Middle frontal gyrus (tissue), 1 donor: Measurements from ENCODE around the gene PLOD3.
A peak's percentile ranks its signal among the peaks of the same experiment; 100 is the strongest.

ENCODE experiments used
- DNase-seq: peaks from one replicate; pipeline ENCODE4 v3.0.0-alpha.2; 2015; ENCODE audit warnings: low spot score; ENCODE audit errors: extremely low spot score

Gene PLOD3

DNA sequence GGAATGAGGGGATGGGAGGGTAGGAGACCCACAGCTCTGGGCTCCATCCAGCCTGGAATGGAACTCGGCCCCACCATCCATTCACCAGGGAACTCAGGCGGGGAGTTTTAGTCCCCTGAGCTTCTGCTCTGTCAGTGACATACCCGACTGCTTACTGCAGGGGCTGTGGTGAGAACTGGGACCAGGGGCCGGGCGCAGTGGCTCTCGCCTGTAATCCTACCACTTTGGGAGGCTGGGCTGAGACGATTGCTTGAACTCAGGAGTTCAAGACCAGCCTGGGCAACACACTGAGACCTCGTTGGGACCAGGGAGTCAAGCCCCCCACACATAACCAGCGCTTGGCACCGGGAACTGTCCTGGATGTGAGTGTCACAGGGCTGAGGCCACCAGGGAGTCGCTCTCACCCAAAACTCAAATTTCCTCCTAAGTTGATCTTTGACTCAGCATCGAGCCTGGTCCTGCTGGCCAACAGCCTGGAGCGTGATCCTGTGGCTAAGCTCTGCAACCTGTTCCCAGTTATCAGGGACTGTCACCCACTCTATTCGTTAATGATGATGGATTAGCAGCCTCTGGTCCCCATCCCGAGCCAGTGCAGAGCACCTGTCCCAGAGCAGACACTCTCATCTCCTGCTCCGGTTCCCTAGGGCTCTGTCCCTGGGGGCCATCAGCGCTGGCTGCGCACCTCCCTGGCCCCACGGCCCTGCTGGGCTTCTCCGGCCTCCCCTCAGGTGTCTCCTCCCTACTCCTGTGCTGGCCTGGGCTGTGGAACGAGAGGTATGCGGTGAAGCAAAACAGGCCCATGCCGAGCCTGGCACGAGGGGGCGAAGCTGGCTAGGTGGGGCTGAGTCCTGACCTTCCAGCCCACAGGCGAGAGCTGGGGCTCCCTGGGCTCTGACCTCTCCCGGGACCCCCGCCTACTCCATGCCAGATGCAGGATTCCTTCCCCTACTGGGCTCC, 21.1 kb upstream of the PLOD3 start:
- DNase-seq, result no peak

DNA sequence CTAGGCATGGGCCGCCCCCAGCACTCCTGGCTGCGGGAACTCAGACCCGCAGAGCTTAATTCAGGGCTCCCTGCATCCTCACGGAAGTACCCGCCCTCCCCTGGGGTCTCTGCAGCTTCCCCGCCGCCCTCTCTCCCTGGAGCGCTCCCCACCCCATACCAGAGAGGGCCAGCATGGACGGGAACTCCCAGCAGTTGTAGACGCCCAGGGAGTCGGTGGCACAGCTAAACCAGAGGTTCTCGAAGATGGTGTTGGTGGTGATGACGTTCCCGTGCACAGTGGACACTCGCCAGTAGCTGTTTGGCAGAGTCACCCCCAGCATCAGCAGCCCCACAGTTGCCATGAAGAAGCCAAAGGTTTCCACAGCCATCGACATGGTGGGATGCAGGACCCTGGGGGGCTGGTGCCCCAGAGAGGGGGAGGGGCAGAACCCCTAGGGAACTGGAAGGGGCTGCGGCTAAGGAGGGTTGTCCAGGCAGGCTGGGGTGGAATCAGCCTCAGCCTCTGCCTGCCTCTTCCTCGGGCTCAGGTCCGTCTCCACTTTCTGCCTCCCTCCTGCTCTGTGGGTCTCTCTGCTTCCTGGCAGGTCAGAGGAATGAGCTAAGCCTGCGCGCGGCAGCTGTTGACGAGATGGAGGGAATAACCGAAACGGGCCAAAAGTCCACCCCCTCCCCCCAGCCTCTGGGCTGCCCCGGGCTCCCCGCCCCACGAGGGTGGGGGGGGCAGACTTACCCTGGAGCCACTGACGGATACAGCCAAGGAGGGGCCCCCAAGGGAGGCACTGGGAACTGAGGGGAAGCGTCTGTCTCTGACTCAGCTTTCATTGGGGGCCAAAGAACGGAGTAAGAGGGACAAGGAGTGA, 20.1 kb upstream of the PLOD3 start, which contains the start of gene CLDN15:
Gene CLDN15, minus strand, starts transcription at position 597 of the 862 bp plus-strand sequence. Its CDS starts 221 bp downstream, at position 376.
- no peak for DNase-seq

DNA sequence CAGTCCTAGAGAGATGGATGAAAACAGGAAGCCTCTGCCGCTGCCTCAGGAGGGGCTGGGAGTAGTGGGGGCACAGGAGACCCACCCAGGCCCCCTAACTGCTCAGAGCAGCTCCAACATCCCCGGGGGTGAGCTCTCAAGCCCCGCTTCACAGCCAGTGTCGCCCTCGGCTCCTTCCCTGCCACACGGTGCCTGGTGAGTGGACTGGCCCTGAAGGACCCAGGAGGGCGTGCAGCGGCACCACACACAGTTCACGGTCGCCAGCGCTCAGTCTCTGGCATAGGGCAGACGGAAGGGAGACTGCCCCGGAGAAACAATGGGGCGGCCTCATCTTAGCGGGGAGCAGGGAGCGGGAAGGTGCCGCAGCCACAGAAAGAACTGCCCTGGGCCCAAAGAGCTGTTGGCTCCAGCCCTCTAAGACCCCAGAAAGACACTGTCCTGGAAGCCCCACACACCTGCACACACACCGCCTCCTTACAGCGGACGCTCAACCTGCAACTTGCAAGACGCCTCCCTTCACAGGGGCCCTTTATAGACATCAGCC, 19.0 kb upstream of the PLOD3 start:
- no peak for DNase-seq

DNA sequence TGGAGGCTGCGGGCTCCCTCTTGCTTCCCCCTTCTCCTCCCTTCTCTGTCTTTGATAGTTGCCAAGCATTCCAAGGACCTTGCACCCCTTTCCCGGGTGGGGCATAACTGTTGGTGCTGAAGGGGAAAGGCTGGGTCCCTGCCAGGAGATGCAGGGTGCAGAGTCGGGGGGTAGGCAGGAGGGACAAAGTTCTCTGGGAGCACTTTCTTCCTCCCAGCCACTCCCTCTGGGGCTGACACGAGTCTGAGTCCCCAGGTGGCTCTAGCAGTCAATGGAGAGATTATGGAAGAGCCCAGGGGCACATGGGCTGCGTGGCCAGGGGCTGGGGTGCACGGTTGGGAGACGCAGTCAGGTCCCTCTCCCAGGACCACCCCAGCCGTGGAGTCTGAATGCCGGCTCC, 18.1 kb upstream of the PLOD3 start:
- no peak for DNase-seq

DNA sequence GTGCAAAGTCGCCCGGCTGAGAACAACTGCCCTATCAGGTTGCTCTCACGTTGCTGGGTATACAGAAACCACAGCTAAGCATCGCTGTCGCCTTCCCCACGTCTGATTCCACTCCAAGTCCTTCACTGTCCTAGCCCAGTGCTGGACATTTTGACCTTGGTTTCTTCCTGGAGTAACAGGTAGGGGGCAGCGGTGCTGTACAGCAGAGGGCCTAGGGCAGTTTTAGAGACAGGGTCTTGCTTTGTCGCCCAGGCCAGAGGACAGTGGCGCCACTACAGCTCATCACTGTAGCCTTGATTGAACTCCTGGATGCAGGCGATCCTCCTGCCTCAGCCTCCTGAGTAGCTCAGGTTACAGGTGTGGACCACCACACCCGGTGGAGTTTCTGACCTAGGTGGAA, 17.7 kb upstream of the PLOD3 start:
- DNase-seq, result no peak

DNA sequence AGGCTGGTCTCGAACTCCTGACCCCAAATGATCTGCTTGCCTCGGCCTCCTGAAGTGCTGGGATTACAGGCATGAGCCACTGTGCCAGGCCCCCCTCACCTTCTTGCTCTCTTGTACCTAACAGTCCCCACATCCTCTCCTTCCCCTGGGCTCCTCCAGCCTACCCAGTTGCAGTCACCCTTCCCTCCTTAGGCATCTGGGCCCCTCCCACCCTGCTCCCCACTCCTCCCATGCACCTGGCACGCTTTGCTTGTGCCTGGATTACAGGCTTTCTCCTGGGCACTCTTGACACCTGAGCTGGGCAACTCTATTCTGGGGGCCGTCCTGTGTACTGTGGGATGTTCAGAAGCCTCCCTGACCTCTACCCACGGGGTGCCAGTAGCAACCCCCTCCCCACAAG, 17.3 kb upstream of the PLOD3 start:
- no peak for DNase-seq

DNA sequence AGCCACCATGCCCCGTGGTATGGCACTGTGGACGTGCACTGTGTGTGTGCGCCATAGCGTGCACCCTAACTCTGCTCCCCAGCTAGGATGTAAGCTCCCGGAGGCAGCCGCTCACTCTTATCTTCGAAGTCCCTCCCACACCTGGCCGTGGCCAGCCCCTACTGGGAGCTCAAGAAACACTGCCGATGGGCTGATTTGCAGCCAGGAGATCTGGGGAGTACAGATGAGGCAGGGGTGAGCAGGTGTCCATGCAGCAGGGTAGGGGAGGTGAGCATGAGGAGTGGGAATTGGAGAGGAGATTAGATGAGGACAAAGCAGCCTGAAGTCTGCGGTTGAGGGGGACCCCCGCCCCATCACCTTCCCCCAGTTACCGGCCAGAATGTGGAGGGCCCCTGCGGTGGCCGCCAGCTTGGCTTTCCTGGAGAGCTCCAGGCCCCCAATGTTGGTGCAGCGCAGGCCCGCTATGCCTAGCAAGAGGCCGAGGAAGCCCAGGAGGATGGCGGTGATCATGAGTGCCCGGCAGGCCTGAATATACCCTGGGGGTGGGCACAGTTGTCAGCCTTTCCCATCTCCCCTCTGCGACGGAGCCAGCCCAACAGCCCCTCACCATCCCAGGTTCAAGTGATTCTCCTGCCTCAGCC, 16.6 kb upstream of the PLOD3 start:
- DNase-seq, result no peak

DNA sequence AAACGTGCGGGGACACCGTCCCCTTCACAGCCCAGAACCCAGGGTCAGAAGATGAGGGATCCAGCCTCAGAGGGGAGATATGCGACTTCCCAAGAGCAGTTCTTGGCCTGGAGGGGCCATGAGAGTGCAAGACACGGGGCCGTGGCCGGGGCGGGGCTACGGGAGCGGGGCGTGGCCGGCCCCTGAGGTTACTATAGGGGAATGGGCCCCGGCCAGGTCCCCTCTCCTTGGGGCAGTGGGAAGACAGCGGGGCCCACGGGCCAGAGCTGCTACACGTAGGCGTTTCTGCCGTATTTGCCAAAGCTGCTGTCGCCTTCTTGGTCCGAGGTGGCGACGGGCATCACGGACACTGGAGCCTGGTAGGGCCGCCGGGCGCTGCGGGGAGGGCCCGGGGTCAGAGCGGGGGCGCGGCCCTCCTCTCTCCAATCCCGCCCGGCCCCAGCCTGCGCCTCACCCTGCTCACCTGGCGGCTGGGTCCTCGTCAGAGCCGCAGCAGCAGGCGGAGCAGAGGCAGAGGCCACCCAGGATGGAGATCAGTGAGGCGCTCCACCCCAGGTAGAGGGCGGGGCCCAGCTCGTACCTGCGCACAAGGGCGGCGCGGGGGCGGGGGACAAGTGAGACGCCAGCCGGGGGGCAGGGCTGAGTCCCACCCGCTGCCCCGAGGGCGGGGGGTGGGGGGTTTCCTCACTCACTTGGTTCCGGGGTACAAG, 14.9 kb upstream of the PLOD3 start:
- DNase-seq, result no peak

DNA sequence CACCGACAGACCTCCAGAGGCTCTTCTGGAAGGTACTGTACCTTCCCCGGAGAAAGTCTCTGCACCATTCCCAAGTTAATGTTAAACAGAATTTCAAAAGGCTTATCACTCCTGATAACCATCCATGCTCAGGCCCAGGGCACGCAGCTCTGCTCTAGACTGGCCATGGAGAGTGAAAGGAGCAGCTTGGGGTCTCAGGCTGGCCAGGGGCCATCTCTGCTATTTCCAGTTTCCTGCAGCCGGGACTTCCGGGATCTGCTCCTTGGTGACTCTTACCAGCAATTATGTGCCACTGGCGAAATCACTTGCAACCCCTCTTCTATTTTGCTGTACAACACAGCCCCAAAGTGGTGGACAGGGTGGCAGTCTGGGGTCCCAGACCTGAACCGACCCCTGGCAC, 14.3 kb upstream of the PLOD3 start:
- no peak for DNase-seq

DNA sequence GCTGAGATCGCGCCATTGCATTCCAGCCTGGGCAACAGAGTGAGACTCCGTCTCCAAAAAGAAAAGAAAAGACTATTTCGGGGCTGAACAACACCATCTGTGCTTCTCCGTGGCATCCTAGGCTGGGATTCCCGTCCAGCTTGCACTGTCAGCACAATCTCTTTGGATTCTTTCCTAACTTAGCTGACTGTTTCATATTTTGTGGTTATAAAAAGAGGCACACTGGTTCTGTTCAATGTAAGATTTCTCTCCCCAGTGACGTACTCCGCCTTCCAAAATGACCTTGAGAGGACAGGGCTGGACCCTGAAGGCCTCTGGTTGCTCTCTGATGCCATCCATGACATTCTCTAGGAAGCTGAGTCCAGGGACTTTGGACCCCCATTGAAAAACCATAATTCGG, 9.3 kb upstream of the PLOD3 start:
- peak; percentile 40 for DNase-seq

DNA sequence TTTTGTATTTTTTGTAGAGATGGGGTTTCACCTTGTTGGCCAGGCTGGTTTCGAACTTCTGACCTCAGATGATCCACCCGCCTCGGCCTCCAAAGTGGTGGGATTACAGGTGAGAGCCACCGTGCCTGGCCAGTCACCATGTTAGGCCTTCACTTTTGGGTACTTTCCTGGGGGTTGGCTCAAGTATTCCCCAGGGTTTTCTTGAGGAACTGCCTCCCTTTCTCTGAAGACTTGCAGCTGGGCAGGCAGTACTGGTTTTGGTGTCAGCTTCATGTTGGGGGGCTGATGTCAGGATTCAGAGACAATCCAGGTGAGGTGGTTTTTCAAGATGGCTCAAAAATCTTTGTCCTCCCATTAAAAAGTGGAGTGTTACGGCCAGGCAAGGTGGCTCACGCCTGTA, 8.3 kb upstream of the PLOD3 start:
- no peak for DNase-seq

DNA sequence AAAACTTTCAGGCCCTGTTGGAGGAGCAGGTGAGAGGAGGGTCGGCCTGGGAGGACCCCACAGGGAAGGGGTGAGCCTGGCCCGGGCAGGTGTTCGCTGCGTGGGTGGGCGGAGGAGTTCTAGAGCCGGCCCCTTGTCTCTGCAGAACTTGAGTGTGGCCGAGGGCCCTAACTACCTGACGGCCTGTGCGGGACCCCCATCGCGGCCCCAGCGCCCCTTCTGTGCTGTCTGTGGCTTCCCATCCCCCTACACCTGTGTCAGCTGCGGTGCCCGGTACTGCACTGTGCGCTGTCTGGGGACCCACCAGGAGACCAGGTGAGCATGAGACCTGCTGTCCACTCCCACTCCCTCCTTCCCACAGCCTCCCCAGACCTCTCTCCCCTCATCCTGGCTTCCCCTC, 6.1 kb upstream of the PLOD3 start:
- no peak for DNase-seq

DNA sequence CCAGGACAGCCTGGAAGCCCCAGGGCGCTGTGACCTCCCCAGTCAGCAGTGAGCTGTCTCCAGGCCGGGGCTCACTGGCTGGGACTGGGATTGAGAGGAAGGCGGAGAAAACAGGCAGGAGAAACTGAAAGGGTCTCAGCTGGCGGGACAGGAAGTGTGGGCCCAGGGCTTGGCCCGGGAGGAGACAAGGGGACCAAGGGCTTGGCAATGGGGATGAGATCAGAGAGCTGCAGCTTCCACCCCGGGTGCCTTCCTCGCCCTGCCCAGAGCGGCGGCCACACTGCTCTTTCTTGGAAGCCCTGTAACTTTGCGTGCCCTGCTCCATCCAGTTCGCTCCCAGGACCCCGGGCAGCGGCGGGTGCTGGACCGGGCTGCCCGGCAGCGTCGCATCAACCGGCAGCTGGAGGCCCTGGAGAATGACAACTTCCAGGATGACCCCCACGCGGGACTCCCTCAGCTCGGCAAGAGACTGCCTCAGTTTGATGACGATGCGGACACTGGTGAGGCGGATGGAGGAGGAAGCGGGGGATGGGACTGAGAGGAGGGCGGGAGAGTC, 5.0 kb upstream of the PLOD3 start:
- DNase-seq, result no peak

DNA sequence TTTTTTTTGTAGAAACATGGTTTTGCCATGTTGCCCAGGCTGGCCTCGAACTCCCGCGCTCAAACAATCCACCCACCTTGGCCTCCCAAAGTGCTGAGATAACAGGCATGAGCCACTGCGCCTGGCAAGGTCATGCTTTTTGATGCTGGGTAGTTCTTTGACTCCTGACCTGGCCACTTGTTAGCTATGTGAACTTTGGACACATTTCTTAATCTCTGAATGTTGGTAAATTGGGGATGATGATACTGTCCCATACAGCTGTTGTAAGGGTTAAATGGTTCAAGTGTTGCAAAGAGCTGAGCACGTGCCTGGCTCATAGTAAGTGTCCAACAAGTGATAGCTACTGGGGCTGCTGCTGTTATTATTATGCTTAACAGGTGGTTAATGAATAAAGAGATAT, 2.9 kb upstream of the PLOD3 start:
- DNase-seq, result no peak

DNA sequence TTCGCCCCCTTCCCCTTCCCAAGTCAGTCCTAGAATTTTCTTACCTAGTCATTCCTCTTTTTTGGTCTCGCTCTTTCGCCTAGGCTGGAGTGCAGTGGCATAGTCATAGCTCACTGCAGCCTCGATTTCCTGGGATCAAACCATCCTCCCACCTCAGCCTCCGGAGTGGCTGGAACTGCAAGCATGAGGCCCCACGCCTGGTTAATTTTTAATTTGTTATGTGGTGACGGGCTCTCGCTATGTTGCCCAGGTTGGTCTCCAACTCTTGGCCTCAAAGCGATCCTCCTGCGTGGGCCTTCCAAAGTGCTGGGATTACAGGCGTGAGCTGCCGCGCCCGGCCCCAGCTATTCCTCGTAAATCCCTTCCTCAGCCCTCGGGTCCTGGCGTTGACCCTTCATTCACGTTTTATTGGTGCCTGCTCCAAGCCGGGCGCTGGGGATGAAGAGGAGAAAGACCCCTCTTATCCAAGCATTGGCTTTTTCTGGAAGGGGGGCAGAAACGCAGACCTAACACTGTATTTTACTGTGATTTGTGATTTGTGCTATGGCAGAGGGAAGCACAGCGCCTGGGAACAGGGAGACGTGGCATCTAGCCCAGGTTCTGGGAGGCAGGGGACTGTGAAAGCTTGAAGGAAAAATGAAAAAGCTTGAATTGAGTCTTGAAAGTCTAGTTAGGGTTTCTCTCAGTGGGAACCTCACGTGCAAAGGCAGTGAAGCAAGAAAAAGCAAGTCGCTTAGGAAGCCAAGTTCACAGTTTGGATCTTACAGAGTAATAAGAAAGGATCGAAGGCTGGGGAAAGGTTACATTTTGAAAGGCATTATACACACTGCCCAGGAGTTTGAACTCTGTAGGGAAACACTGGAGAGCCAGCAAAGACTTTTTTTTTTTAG, 1.1 kb upstream of the PLOD3 start:
- DNase-seq, result no peak

DNA sequence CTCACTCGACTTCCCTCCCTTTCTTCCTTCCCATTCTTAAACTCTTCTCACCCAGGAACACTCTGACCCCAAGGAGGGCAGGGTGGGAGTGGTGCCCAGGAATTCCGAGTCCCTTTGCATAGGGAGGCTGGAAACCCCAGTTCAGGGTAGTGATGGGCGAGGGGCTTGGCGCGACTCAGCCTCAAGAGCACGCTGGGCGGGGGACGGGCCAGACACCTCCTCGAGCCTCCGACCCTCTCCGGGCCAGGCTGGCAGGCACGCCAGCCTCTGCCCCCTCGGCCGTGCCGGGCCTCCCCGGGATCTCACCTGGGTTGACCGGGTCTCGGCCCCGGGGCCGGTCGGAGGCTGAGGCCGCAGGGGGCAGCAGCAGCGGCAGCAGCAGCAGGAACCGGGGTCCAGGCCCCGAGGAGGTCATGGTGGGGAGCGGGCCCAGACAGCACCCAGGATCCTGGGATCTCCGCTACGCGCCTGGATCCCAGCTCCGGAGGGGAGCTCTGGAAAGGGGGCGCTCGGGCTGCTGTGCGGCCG, 457 bp downstream of the PLOD3 start:
- DNase-seq, result no peak

DNA sequence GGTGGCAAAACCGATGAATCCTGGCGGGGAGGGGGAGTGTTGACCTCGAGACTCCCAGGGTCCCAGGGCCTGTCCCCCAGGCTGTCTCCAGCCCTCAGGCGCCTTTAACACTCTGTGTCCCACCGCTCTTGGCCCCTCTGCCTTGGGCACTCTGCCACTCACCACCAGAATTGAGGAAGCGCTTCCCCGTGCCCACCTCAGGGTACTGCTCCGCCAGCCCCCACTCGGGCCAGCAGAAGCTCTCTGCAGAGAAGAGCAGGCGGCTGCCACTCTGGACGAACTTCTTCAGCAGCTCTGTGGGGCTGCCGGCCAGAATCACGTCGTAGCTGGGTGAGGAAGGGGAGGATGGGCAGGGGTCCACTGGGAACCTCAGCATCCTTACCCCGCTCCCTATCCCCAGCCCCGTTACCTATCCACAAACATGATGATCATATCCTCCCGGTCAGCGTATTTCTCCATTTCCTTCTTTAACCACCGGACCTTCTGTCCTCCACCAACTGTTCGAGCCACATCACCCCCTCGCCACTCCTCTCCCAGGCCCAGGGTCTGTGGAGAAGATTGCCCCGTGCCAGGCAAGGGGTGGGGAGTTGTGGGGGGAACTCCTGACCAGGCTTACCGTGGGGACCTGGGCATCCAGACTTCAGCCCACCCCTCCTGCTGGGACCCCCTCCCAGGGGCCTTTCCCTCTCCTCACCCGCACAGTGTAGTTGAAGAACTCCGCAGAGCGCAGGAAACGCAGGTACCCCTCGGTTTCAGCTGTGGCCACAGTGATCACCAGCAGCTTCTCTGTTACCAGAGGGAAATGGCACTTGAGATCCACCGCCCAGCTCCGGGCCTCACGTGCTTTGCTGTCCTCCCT, 1.2 kb downstream of the PLOD3 start:
- no peak for DNase-seq

DNA sequence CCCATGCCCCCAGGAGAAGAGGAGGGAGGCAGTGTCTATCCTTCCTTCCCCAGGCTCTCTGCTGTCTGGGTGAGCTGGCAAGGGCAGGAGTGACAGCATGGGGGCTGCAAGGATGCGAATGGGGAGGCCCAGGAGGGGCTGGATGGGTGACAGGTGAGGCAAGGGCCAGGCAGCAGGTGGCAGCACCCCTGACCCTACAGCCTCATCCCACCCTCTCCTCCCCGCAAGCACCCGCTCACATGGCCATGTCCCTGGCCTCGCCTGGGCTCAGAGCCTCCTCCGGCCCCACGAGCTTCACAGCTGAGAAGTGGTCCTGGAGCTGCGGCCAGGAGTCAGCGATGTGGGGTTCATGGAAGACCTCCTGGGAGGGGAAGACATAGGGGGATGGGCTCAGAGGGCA, 5.4 kb downstream of the PLOD3 start:
- DNase-seq, result no peak
